GM19099 (cell line): ENCODE results near the gene DMRT3.

Experiments used
- POLR2A ChIP-seq: IDR thresholded peaks from 3 replicates; pipeline ENCODE4 v1.6.1; 2011; ENCODE audit warnings: low read depth; ENCODE audit not compliant: insufficient read length; ENCODE audit errors: extremely low read depth

Gene DMRT3

GRCh38 chr9:976258-976942 is at the start of gene DMRT3:
DMRT3 (plus strand) TSS chr9:976655; CDS start chr9:977002, 347 bp downstream.
- TF ChIP-seq POLR2A: no peak

GRCh38 chr9:926976-927375 is 49.5 kb upstream of the DMRT3 start:
- TF ChIP-seq POLR2A: no peak

GRCh38 chr9:928363-929042 is 48.0 kb upstream of the DMRT3 start:
- no peak for TF ChIP-seq POLR2A

- TF ChIP-seq POLR2A: no peak
Observed at GRCh38 chr9:929719-930118, 46.7 kb upstream of the DMRT3 start.

- TF ChIP-seq POLR2A: no peak
Observed at GRCh38 chr9:933356-933755, 43.1 kb upstream of the DMRT3 start.

GRCh38 chr9:935348-935965 is 41.0 kb upstream of the DMRT3 start:
- TF ChIP-seq POLR2A: no peak

GRCh38 chr9:942805-943580 is 33.5 kb upstream of the DMRT3 start:
- TF ChIP-seq POLR2A: no peak

- TF ChIP-seq POLR2A: no peak
Observed at GRCh38 chr9:947985-948384, 28.5 kb upstream of the DMRT3 start.

- no peak for TF ChIP-seq POLR2A
Observed at GRCh38 chr9:948497-948896, 28.0 kb upstream of the DMRT3 start.

- no peak for TF ChIP-seq POLR2A
Observed at GRCh38 chr9:950139-950538, 26.3 kb upstream of the DMRT3 start.

GRCh38 chr9:952546-952945 is 23.9 kb upstream of the DMRT3 start:
- TF ChIP-seq POLR2A: no peak

- no peak for TF ChIP-seq POLR2A
Observed at GRCh38 chr9:959105-959504, 17.4 kb upstream of the DMRT3 start.

- no peak for TF ChIP-seq POLR2A
Observed at GRCh38 chr9:959914-960313, 16.5 kb upstream of the DMRT3 start.

- TF ChIP-seq POLR2A: no peak
Observed at GRCh38 chr9:962023-962422, 14.4 kb upstream of the DMRT3 start.

GRCh38 chr9:965497-965896 is 11.0 kb upstream of the DMRT3 start:
- no peak for TF ChIP-seq POLR2A
